DMS 273 treated with DMSO at 0.1 percent for 48 hours (cell line): ENCODE data around the gene SMPDL3A.

Source experiments
- DNase-seq: peaks from one replicate; lab custom pipeline; 2025; lab: John Stamatoyannopoulos, UW

The SMPDL3A gene

GRCh38 chr6:122778302-122778701, 10.8 kb upstream of the SMPDL3A start:
- no peak for DNase-seq

DNA sequence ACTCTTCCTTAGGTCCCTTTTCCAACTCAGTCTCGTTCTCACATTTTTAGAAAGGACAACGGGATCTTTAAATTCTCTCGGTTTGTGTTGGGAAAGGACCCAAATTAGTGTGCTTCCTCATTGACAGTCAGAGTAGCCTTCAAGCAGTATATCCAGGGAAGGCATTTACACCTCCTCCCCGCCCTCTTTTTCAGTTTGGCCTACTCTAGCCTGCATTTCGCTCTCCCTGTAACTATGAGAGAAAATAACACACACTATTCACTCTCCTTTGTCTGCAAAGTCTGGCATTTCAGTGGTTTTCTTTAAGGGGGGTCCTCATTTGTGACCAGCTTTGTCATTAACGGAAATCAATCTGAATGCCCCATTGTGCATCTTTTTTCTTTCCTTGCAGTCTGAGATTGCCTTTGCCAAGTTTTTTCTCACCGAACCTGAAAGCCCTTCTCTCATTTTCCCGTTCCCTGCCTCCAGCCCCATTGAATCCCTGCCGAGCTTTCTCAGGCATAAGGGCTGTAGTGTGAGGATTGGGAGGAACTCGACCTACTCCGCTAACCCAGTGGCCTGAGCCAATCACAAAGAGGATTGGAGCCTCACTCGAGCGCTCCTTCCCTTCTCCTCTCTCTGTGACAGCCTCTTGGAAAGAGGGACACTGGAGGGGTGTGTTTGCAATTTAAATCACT, 9.9 kb upstream of the SMPDL3A start:
- no peak for DNase-seq

DNA sequence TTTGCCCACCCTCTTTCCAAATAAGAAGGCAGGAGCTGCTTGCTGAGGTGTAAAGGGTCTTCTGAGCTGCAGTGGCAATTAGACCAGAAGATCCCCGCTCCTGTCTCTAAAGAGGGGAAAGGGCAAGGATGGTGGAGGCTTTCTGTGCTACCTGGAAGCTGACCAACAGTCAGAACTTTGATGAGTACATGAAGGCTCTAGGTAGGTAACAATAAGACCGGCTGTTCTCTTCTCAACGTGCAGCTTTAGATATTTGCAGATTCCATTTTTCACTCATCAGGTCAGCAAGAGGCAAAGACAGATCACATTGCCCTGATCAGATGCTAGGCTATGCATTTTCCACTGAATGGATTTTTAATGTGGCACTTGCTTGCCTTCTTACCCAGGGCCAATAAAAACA, 9.4 kb upstream of the SMPDL3A start, which contains the start of gene FABP7:
TSS of gene FABP7 (plus strand) at position 50 of the 400 bp plus-strand sequence. CDS start at position 129, 79 bp downstream.
- no peak for DNase-seq

- no peak for DNase-seq
Observed at GRCh38 chr6:122780114-122780513, 8.9 kb upstream of the SMPDL3A start.

- no peak for DNase-seq
Observed at GRCh38 chr6:122781716-122782115, 7.3 kb upstream of the SMPDL3A start.

- no peak for DNase-seq
Observed at GRCh38 chr6:122783401-122783800, 5.7 kb upstream of the SMPDL3A start.

DNA sequence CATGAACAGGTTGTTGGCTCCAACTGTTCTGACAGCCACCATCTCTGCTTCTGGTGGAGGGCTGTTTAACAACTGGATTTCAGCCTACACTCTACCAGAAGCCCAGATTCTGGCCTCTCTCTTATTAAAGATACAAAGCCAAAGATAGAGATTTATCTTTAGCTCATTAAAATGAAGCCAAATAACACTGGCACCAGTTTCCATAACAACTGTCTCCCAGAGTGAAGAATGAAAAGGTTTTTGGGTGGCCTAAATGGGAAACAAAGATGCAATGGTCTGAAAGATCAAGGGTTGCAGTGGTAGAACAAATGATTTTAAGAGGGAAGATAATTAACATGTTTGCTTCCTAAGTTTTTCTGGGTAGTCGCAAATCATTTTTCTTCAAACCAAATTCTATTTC, 3.2 kb upstream of the SMPDL3A start:
- no peak for DNase-seq

GRCh38 chr6:122787721-122788120, 1.3 kb upstream of the SMPDL3A start:
- DNase-seq, result no peak

- no peak for DNase-seq
Observed at GRCh38 chr6:122788208-122788607, 850 bp upstream of the SMPDL3A start.

DNA sequence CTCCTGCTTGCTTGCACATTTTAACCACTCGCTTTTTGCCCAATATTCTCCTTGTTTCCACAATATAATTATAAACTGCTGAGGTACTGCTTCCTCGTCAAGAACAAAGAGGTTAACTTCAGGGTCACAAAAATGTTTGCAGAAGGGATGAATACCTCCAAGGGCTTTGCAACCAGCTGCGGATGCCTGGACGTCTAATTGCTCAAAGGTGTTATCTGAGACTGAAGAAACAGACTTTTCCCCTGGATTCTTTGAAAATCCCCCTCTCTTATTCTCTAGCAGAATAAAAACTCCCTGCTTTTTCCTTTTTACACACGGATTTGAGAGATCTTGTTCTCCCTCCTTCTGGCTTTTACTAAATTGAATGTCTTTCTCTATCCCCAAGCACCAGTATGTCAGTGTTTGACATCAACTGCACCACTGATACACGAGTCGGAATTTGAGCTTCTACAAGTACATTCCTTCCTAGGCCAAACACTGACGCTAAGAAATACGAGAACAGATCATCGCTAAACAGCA, 336 bp upstream of the SMPDL3A start:
- DNase-seq, result no peak

DNA sequence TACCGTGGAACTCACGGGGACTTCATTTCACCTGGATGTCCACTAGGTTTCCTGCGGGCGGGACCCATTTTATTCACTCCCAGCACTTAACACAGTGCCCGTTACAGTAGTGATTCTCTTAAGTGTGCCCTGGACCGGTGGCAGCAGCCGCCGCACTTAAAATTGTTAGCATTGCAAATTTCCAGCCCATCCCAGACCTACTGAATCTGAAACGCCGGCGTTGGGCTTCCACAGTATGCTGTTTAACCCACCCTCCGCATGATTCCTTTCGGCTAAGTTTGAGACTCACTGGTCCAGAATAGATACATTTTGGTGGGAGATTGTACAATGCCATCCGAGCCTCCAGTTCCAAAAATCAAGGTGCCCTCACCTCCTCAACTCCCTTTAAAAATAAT, 967 bp downstream of the SMPDL3A start:
- no peak for DNase-seq

DNA sequence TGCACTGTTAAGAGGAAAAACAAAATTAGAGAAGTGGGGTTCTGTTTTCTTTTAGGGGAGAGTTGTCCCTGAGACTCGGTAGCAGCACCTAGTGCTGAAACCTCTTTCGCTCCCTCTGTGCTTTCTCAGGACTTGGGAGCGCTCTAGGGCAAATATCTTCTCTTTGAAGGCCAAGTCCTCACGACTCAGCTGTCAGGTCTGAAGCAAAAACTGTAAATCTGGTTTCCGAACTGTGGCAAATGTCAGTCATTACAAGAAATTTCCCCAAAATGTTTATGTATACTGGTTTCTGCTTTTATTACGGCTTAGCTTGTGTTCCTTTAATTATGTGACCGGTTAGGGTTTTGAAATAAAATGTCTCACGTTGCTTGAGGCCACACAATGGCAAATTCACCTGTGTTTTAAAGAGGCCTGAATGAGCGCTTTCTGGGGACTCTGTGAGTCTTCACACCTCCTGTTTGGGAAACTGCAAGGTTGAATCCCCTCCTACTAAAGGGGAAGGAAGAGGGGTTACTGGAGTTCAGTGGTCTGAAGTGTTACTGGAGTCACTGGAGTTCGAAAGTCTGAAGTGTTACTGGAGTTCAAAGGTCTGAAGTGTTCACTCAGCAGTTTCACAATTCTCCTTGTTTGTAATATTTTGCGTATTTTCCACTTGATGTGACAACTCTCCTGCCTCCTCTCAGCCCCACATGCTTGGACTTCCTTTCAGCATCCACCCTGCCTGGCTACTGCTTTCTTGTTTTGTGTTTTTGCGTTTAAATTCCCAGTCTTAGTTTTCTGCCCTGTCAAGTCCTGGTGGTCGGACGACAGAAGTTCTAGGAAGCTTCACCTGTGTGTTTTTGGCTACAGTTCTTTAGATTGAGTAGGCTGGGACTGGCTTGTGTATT, 1.6 kb downstream of the SMPDL3A start:
- DNase-seq, result no peak

DNA sequence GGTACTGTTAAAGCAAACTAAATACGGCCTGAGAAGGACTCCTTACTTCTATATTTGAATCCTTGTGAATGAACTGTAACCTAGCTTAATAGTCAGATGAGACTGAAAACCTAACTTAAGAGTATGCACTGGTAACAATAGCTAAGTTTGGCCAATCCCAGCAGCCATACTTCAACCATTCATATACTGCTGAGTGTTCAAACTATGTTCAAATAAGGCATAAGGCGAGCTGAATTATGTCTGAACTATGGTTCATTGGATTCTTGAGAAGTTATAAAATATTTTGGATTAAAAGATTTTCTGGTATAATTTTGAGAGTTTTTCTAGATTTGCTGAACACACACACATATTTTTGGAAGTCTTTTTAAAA, 2.2 kb downstream of the SMPDL3A start:
- DNase-seq, result no peak

GRCh38 chr6:122792766-122793165, 3.7 kb downstream of the SMPDL3A start:
- DNase-seq, result no peak

- no peak for DNase-seq
Observed at GRCh38 chr6:122797537-122797936, 8.5 kb downstream of the SMPDL3A start.

- DNase-seq, result no peak
Observed at GRCh38 chr6:122798099-122798641, 9.1 kb downstream of the SMPDL3A start.

DNA sequence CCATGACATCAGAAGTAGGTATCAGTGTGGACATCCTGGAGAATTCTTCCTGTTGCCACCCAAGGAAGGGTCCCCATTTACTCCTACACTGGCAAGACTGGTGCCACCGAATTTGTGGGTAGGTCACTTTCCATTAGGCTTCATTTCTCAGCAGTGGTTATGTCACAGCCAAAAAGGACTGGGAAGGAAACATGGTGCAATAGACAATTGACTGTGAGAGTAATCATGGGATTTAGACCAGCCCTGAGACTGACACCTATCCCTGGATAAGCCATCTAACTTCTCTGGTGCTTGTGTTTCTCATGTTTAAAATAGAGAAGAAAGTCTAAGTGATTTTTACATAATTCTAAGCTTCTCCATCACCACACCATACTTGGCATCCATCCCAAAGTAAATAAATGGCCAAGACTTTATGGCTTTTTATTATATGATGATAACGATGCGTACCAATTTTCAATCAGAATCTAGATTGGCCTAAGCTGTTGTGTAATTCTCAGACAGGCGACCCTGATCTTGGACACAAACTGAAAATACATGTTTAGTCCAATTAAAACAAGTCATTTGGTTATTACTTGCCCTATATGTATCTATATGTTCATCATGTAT, 10.2 kb downstream of the SMPDL3A start:
- no peak for DNase-seq

GRCh38 chr6:122799916-122800686, 11.0 kb downstream of the SMPDL3A start:
- DNase-seq, result no peak

- no peak for DNase-seq
Observed at GRCh38 chr6:122800906-122801305, 11.8 kb downstream of the SMPDL3A start.

- no peak for DNase-seq
Observed at GRCh38 chr6:122801397-122801796, 12.3 kb downstream of the SMPDL3A start.

DNA sequence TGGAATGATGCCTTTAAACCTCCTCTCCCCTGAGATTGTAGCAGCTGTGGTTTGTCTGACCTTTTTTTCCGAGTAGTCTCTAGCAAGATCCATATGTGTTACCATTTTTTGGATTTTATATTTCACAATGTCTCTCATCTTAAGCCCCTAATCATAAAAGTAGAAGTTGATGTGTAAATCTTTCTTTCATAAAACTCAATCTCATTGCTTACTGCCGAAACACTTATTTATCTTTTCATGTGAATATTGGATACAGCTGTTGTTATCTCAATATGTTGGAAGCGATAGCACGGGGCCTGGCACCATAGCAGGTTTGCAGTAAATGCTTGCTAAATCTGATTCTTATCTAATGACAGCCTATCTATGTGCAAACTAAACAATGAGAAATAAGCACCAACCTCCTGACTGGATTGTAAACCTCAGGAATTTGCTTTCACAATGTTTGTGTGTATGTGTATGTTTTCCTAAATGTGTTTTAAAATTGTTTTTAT, 14.2 kb downstream of the SMPDL3A start:
- DNase-seq, result no peak
